ENCODE data around the gene CDC16.

Gene CDC16

DNA sequence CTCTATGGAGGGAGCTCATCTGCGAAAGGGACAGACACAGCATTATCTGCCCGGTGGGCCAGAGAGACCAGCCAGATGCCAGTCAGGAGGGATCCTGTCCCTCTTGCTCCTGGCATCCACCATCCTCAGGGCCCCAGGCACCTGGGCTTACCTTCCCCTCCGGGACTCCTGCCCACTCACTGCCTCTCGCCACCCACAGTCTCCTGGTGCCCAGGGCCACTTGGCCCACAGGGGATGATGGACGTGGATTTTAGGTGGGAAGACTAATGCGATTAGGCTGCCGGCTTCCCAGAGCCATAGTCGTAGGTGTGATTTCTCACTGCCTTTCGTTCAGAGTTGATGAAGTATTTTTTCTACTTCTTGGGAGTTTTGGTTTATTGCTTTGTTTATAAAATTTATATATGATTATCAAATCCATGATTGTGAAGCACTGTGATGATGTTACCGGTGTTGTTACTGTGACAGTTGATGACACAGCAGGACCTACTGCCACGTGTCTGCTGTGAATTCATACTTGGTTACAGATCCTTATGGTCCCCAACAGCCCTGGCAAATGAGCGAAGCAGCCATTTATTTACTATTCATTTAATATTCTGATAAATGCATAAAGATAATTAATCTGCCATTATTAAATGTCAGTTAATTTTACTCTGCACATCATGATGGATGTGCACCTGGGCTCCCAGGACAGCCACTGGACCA lies 65.1 kb downstream of the CDC16 start:
- no peak for DNase-seq (ENCODE audit: low spot score)

DNA sequence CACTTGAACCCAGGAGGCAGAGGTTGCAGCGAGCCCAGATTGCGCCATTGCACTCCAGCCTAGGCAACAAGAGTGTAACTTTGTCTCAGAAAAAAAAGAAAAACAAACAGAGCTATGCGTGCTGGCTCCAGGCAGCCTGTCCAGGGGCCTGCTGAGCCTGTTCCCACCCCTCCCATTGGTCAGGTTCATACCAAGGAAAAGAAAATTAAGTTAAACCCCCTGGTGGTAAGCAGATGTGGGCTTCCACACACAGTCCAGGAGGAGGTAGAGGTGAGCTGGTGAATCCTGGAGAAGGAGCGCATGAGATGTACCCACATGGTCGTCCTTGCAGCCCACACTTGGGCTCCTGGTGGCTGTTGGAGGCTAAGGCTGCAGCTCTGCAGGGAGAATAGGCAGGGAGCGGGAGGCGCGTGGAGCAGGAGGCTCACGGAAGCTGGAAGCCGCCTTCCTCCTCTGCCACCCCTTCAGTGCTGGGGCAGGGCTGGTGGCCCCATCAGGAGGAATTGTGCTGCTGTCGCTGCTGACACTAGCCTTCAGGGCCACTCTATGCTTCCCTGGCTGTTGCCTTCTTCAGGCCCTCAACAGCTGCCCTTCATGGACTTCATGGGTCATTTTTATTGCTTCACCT lies 69.1 kb downstream of the CDC16 start:
- DNase-seq (ENCODE audit: low spot score) = no peak

DNA sequence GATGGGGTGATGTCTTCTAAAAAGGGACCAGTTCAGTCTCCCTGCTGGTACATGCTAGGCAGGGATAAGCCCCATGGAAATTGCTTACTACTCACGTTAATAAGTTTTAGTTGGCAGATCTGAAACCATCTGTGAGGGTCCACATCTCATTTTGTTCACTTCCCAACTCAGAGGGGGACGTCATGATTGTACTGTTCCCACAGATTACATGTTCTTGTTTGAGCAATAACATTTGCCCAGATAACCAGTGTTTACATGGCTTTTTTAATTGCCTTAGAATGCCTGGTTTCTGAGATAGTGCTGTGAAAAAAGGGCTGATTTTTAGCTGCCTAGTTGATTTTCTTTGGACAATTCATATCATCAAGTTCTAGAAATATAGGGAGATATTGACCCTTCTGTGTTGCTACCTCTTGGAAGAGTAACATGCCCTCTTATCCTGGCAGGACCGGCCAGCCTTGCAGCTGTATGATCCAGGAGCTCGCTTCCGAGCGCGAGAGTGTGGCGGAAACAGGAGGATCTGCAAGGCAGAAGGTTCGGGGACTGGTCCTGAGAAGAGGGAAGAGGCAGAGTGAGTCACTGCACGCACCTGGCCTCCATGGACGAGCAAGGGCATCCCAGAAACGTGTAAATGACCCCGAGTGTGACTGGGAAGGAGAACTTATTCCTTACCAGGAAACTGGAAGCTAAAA lies 69.8 kb downstream of the CDC16 start:
- no peak for DNase-seq (ENCODE audit: low spot score)

DNA sequence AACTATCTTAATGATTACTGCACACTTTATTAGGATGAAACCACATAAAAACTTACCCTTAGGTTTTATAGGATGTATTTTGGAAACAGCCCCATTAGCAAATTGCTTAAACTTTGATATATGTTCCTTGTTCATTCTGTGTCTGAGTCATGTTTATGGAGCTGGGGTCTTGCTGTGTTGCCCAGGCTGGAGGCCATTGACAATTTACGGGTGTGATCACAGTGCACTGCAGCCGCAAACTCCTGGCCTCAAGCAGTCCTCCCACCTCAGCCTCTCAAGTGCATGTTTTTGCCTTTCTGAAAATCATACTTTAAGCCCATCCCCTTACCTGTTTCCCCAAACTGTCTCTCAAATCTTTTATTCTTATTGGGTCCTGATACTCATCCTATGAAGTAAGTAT lies 74.4 kb downstream of the CDC16 start:
- no peak for DNase-seq (ENCODE audit: low spot score)

DNA sequence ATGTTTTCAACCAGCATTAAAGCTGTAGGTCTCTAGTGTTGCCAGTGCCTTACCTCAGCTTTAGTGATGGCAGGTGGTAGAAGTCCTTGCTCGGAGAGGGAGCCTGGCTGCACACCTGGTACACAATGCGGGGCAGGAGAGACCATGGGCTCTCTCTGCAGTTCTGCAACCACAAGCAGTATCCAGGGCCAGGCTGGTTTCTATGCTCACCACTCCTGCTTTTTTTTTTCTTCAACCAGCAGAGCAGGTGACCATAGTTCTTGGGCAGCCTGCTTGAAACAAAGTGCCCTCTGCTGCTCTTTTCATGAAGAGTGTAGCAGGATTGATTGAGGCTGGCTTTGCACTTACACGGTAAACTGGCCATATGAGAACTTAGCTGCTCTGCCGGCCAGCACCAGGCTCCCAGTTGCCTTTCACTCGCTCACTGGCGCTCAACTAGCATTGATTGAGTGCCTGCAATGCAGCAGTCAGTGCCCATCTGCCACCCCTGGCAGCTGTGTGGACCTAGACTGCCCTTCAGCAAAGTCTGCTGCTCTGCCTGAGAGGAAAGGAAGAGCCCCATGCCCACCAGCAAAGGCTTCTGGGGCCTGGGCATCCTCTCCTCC lies 75.2 kb downstream of the CDC16 start:
- DNase-seq (ENCODE audit: low spot score) = no peak

DNA sequence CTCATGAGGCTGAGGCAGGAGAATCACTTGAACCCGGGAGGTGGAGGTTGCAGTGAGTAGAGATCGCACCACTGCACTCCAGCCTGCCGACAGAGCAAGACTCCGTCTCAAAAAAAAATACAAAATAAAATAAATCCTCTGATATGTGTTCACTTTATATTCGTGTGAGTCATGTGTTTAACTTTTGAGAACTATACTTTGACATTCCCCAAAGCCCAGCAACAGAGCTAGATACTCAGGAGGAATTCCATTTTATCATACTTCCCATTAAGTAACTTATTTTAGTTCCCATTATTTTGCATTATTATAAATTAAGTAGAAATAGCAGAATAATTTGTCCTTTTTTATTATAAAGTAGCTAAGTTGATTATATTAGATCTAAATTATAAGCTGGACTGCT lies 76.3 kb downstream of the CDC16 start:
- DNase-seq (ENCODE audit: low spot score) = no peak

DNA sequence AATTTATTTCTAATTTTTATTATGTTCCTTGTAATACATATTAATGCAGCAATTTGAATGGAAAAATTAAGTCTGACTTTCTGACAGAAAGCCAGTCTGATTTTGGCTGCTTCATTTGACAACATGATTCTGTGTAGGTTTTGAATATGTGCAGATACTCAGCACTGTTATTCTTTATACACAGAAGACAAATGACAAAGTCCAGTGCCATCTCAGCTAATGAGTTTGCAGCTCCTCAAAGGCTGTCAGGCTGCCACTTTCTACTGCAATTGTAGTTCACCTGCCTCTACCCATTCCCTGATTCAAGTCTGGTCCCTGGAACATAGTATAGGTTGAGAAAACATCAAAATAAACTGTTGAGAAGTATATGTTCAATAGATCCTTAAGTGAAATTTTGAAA lies 76.7 kb downstream of the CDC16 start:
- no peak for DNase-seq (ENCODE audit: low spot score)

DNA sequence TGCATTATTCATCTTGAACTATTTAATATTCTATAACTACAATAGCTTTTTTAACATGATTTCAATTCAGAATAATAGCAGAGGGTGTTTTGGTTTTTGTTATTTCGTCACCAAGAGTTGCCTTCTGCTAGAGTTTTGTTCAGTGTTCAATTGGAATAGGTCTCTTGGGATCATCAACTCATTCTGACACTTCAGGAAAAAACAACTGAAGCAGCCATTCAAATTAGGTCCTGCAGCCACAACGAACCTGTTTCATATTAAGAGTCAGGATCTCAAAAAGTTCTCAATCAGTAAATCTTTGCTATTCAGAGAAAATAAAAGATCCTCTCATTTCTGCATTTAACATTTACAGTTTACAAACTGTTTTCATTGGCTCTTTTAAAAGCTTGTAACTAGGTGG lies 77.2 kb downstream of the CDC16 start:
- DNase-seq (ENCODE audit: low spot score) = no peak

DNA sequence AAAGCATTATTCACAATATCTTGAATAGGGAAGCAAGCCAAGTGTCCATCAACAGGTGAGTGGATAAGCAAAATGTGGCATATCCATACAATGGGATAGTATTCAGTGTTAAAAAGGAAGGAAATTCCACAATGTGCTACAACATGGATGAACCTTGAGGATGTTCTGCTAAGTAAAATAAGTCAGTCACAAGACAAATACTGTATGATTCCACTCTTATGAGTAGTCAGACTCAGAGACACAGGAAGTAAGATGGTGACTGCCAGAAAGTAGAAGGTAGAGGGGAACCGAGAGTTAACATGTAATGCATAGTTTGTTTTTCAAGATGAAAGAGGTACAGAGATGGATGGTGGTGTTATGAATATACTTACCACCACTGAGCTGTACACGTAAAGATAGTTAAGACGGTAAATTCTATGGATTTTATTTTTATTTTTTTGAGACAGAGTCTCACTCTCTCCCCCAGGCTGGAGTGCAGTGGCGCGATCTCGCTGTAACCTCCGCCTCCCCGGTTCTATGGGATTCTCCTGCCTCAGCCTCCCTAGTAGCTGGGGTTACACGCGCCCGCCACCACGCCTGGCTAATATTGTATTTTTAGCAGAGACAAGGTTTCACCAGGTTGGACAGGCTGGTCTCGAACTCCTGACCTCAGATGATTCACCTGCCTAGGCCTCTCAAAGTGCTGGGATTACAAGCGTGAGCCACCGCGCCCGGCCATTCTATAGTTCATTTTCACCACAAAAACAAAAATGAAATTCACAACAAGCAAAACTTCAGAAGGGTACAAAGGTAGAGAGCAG lies 78.6 kb downstream of the CDC16 start:
- DNase-seq (ENCODE audit: low spot score) = no peak

DNA sequence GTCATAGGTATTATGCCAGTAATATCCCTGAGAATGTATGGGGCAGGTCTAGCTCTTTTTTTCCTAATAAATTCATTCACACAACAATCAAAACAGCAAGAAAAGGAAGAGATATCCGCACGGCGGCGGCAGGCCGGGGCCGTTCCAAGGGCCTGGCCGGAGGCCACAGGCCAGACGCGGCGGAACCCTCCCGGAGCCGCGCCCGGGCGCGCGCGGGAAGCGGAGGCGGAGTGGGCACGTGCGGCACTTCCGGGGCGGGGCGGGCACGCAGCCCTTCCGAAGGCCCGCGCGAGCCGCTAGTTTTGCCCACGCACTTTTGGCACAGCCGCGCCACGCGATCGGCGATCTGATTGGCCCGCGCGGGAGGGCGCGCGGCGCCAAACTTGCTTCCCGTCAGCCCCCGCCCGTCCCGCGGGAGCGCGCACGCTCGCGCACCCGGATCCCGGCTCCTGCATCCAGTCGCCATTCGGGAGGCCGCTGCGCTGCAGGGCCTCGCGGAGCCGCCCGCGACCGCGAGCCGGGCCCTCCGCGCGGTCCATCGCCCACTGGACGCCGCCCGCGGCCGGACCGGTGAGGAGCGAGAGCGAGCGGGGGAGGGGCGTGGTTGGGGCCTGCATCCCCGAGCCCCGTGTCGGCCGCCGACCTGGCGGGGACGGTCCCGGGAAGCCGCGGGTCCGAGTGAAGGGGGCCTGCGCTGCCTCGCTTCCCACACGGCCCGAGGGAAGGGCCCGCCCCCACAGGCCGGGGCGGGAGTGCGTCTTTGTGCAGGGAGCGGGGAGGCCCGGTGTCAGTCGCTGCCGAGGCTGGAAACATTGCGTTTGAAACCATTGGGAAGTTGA lies 79.6 kb downstream of the CDC16 start, which contains the start of gene CHAMP1:
CHAMP1 (plus strand) TSS at position 430 of the 839 bp plus-strand sequence. CDS start 9,340 bp downstream, outside the sequence.
- peak; percentile 93 for DNase-seq (ENCODE audit: low spot score)

DNA sequence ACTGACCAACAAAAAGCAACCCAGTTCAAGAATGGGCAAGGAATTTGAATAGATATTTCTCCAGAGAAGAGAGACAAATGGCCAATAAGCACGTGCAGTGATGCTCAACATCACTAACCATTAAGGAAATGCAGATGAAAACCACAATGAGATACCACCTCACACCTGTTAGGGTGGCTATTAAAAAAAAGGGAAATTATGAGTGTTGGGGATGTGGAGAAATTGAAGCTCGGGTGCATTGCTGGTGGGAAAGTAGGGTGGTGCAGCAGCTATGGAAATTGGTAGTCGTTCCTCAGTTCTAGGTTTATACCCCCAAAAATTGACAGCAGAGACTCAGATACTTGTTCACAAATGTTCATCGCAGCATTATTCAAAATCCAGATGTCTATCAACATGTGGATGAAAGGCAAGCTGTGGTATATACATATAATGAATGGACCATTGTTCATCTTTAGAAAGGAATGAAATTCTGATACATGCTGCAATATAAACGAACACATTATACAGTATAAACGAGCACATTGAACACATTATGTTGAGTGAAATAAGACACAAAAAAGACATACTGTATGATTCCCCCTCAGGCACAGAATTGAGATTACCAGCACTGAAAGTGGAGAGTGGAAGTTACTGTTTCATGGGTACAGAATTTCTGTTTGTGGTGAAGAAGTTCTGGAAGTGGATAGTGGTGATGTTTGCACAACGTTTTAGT lies 80.5 kb downstream of the CDC16 start:
- DNase-seq (ENCODE audit: low spot score) = no peak

DNA sequence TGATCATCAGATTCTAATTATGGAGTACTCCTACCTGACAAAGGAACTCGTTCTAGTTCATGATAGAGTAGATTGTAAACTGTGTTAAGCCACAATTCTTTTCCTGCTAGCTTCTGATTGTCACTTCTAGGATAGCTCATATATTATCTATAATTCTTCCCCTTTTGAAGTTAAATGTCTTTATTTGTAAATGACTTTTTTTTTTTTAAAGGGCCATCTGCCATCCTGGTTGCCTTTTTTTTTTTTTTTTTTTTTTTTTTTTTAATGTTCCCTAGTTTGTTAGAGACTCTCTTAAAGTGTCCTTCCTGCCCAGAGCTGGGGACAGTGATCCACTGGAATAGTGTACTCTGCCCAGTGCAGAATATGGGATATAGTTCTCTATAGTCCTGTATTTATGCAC lies 83.9 kb downstream of the CDC16 start:
- DNase-seq (ENCODE audit: low spot score) = no peak

DNA sequence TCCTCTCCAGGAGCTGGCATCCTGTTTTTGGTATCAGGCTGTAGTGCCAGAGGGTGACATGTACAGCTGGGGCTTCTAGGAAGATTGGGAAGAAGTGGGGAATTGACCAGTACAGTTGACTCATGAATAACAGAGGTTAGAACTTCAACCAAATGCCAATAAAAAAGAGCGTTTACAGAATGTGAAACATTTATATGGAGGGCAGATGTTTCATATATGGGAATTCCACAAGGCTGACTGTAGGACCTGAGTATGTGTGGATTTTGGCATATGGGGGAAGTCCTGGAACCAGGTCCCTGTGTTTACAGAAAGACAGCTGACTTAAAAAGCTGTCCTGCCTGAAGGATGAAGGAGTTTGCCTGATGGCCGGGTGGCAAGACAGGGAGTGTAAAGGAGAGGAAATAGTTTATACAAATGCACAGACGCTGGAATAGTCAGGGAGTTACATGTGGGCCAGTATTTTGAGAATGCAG lies 84.8 kb downstream of the CDC16 start:
- DNase-seq (ENCODE audit: low spot score) = no peak

DNA sequence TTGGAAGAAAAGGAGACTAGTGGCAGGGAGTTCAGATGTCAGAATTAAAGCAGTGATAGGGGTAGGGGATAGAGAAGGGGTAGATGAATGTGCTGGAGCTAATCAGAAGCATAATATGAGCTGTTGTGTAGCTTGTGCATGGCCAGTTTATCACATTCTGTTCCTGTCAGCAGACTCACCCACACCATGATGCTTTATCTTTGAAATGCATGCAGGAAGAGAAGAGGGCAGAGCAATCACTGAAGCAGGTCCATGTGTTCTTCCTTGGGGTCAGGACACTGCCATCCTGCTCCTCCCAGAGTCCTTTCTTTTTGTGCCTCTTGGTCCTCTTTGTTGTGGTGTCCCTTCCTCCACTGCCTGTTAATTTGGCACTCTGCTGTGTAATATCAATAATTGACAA lies 85.4 kb downstream of the CDC16 start:
- no peak for DNase-seq (ENCODE audit: low spot score)

DNA sequence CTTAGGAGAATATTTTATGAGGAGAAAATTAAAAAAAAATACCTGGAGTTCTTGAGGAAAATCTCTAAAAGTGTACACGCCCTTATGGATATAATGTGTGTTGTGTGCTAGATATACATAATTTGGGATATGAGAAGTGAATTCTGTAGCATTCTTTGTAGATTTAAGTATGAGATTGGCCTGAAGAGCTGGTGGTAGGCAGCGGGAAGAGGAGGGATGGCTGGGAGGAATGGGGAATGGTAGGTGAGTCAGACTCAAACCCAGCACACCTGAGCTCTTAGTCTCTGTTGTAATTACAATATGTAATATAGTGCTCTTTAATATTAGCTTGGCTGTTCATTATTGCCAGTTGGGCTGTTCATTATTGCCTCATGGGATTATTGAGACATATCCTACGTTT lies 86.6 kb downstream of the CDC16 start:
- no peak for DNase-seq (ENCODE audit: low spot score)

Data from pons (tissue), 1 donor.